ENCODE data around the gene DST. TPM values are rescaled to one million over a fixed set of nuclear protein-coding genes. Genes with fewer than 3 reads are reported as not detected.

The DST gene
- total RNA-seq, 1 experiment from 2014 or later, result 144 TPM

- no peak for ATAC-seq
- Histone ChIP-seq H3K4me2 (ENCODE audit: low read length) (no peak overlapping the region), H3K27ac (ENCODE audit: low read depth, low read length) (no peak overlapping the region), H2AFZ (ENCODE audit: low read depth, low read length, poor library complexity, severe bottlenecking) (no peak overlapping the region), H3K9me2 (ENCODE audit: insufficient read depth) (no peaks in the 10 kb centered on the region), H4K20me1 (ENCODE audit: insufficient read depth) (no peaks in the 10 kb centered on the region), H3K27me3 (ENCODE audit: insufficient read depth, low read length) (no peaks in the 10 kb centered on the region), H3K36me3 (ENCODE audit: control insufficient read depth in 1 of 2, insufficient read depth in 2 of 2, low read length in 2 of 2) (peaks cover 33 to 36% of the 10 kb centered on the region in 2 experiments), H3K4me3 (replicated peaks in 1 of 2; ENCODE audit: low read depth in 1 of 2, low read length in 2 of 2) (no peak overlapping the region), H3K9me3 (ENCODE audit: control insufficient read depth in 1 of 2, insufficient read depth in 1 of 2, low read depth in 1 of 2, low read length in 2 of 2) (no peaks in the 10 kb centered on the region), H3K9ac (ENCODE audit: low read length) (no peak overlapping the region), H3K4me1 (ENCODE audit: control insufficient read depth in 1 of 2, insufficient read depth in 2 of 2, low read length in 2 of 2) (no peaks in the 10 kb centered on the region), H3K79me2 (ENCODE audit: insufficient read depth, low read length) (no peaks in the 10 kb centered on the region)
- BruUV-seq (replicated peaks), result no TSS peak
- TF ChIP-seq CBX3 (IDR thresholded peaks at IDR 0.05; ENCODE audit: low read depth), result no peak
- no peak for TF ChIP-seq POLR2A (IDR thresholded peaks at IDR 0.05; ENCODE audit: borderline replicate concordance, extremely low read depth, insufficient read depth, insufficient read length)
- no peak for TF ChIP-seq YY1 (IDR thresholded peaks at IDR 0.05; ENCODE audit: extremely low read depth, insufficient replicate concordance, low read depth, low read length)
- ChIA-PET POLR2A (no interaction called here), CTCF (no interaction called here), RAD21 (ENCODE audit: low non-redundant PET in 1 of 2, low total read pairs in 2 of 2, uncharacterized antibody in 2 of 2, unreplicated experiment in 2 of 2) (no interaction called here)
- no peak for DNase-seq (ENCODE audit: low read depth, low spot score)
- intact Hi-C loops (cut with micrococcal nuclease), result no loop called here
Observed at GRCh38 chr6:56459030-56459805, 183.5 kb downstream of the DST start.

- intact Hi-C loops (cut with micrococcal nuclease), result no loop called here
- TF ChIP-seq EZH2 (IDR thresholded peaks at IDR 0.05) (no peak), REST (IDR thresholded peaks at IDR 0.05; ENCODE audit: low read depth) (no peak), POLR2A (IDR thresholded peaks at IDR 0.05; ENCODE audit: borderline replicate concordance, extremely low read depth, insufficient read depth, insufficient read length) (no peak), SIN3A (IDR thresholded peaks at IDR 0.05; ENCODE audit: low read depth) (no peak), EZH2phosphoT487 (IDR thresholded peaks at IDR 0.05; ENCODE audit: borderline replicate concordance) (no peak), ZNF274 (IDR thresholded peaks at IDR 0.05; ENCODE audit: low read depth, low read length) (no peak), CTCF (IDR thresholded peaks at IDR 0.05 in 2 of 3, conservative IDR thresholded peaks at IDR 0.05 in 1 of 3; ENCODE audit: borderline replicate concordance in 1 of 3, insufficient read depth in 1 of 3, low read depth in 2 of 3, low read length in 2 of 3) (no peak), POLR2AphosphoS5 (IDR thresholded peaks at IDR 0.05; ENCODE audit: low read depth, low read length) (no peak), ELF1 (IDR thresholded peaks at IDR 0.05; ENCODE audit: borderline replicate concordance, low read depth) (no peak), YY1 (IDR thresholded peaks at IDR 0.05; ENCODE audit: extremely low read depth, insufficient replicate concordance, low read depth, low read length) (no peak), SP1 (IDR thresholded peaks at IDR 0.05; ENCODE audit: low read depth) (no peak), TCF7L2 (IDR thresholded peaks at IDR 0.05; ENCODE audit: borderline replicate concordance, extremely low read depth, insufficient read depth, insufficient read length) (no peak), CEBPB (IDR thresholded peaks at IDR 0.05; ENCODE audit: low read depth) (no peak)
Observed at GRCh38 chr6:56458324-56458884, 184.3 kb downstream of the DST start.

More at GRCh38 chr6:56458324-56458884, 184.3 kb downstream of the DST start:
- Histone ChIP-seq H3K9me3 (ENCODE audit: control insufficient read depth in 1 of 2, insufficient read depth in 1 of 2, low read depth in 1 of 2, low read length in 2 of 2) (no peaks in the 10 kb centered on the region), H3K79me2 (ENCODE audit: insufficient read depth, low read length) (no peaks in the 10 kb centered on the region), H3K9ac (ENCODE audit: low read length) (no peak overlapping the region), H3K4me3 (replicated peaks in 1 of 2; ENCODE audit: low read depth in 1 of 2, low read length in 2 of 2) (no peak overlapping the region), H4K20me1 (ENCODE audit: insufficient read depth) (no peaks in the 10 kb centered on the region), H3K27ac (ENCODE audit: low read depth, low read length) (no peak overlapping the region), H3K4me1 (ENCODE audit: control insufficient read depth in 1 of 2, insufficient read depth in 2 of 2, low read length in 2 of 2) (no peaks in the 10 kb centered on the region), H3K4me2 (ENCODE audit: low read length) (no peak overlapping the region), H3K27me3 (ENCODE audit: insufficient read depth, low read length) (no peaks in the 10 kb centered on the region), H3K9me2 (ENCODE audit: insufficient read depth) (no peaks in the 10 kb centered on the region), H3K36me3 (ENCODE audit: control insufficient read depth in 1 of 2, insufficient read depth in 2 of 2, low read length in 2 of 2) (peaks cover 25 to 31% of the 10 kb centered on the region in 2 experiments), H2AFZ (ENCODE audit: low read depth, low read length, poor library complexity, severe bottlenecking) (no peak overlapping the region)
- ChIA-PET POLR2A (no interaction called here), CTCF (no interaction called here), RAD21 (ENCODE audit: low non-redundant PET in 1 of 2, low total read pairs in 2 of 2, uncharacterized antibody in 2 of 2, unreplicated experiment in 2 of 2) (no interaction called here)
- DNase-seq (ENCODE audit: low read depth, low spot score), result no peak
- no peak for ATAC-seq
- no TSS peak for BruUV-seq (replicated peaks)
